Lung (tissue), 12 donors: Measurements from ENCODE around the gene SND1. TPM values are rescaled to one million over a fixed set of nuclear protein-coding genes. Genes with fewer than 3 reads are reported as not detected.
A peak's percentile ranks its signal among the peaks of the same experiment; 100 is the strongest.

ENCODE experiments used
- ATAC-seq: fragments of 200-7000 bp; cut with Tn5 transposase; one replicate; pipeline ENCODE4 v1.9.1; 2020; ENCODE audit warnings: moderate number of reproducible peaks; ENCODE audit not compliant: insufficient read depth, low FRiP score
- DNase-seq, 3 donors: peaks; one replicate each; pipeline ENCODE4 v3.0.0-alpha.2; 2013 to 2017
- H3K27ac ChIP-seq, 2 donors: one replicate each; pipeline ENCODE4 v1.5.1; 2013; ENCODE audit warnings: mild to moderate bottlenecking in 2 of 2, moderate library complexity in 2 of 2, control low read depth in 1 of 2, inconsistent platforms in 1 of 2, low read depth in 1 of 2, low read length in 1 of 2
- H3K27me3 ChIP-seq, 3 donors: one replicate each; pipeline ENCODE4 v1.5.1; 2013; ENCODE audit warnings: low read length in 2 of 3; ENCODE audit not compliant: control insufficient read depth in 3 of 3, insufficient read depth in 3 of 3
- H3K36me3 ChIP-seq, 4 donors: one replicate each; pipeline ENCODE4 v1.5.1; 2013; ENCODE audit warnings: low read length in 4 of 4, mild to moderate bottlenecking in 1 of 4, moderate library complexity in 1 of 4; ENCODE audit not compliant: control insufficient read depth in 4 of 4, insufficient read depth in 4 of 4
- H3K4me1 ChIP-seq, 5 donors: one replicate each; pipeline ENCODE4 v1.5.1; 2013; ENCODE audit warnings: low read length in 5 of 5, mild to moderate bottlenecking in 2 of 5, moderate library complexity in 1 of 5; ENCODE audit not compliant: control insufficient read depth in 5 of 5, insufficient read depth in 5 of 5
- H3K4me3 ChIP-seq: one replicate; pipeline ENCODE4 v1.5.1; 2013; ENCODE audit warnings: mild to moderate bottlenecking, control low read depth, moderate library complexity
- H3K9ac ChIP-seq, 2 donors: one replicate each; pipeline ENCODE4 v1.5.1; 2013; ENCODE audit warnings: low read length in 2 of 2, control low read depth in 1 of 2; ENCODE audit not compliant: insufficient read depth in 1 of 2
- H3K9me3 ChIP-seq, 4 donors: one replicate each; pipeline ENCODE4 v1.5.1; 2013; ENCODE audit warnings: low read length in 3 of 4, mild to moderate bottlenecking in 1 of 4, moderate library complexity in 1 of 4; ENCODE audit not compliant: control insufficient read depth in 4 of 4, insufficient read depth in 3 of 4
- WGBS, 2 donors: extraction: QIAGEN DNeasy Blood & Tissue Kit; methylation state at CpG; one replicate each; pipeline ENCODE4 v1.1.7; 2013; 5-methylcytosine and 5-hydroxymethylcytosine counted together
- polyA plus RNA-seq, 2 donors: library from polyadenylated mRNA; stranded (reverse); fragments of 200-250 nt; gene quantifications; one replicate each; pipeline ENCODE4 v1.2.1, GENCODE V29; 2013
- total RNA-seq, 2 donors: library from RNA; depleted of rRNA in 1 of 2; stranded (reverse); fragments of >200 nt in 1 of 2; gene quantifications; one replicate each; pipeline ENCODE4 v1.2.1, GENCODE V29; 2014 to 2021
- TF ChIP-seq, protein P1 (sequence below): IDR thresholded peaks from 2 replicates; pipeline ENCODE4 v1.5.1; 2012; ENCODE audit warnings: mild to moderate bottlenecking; ENCODE audit errors: control extremely low read depth, extremely low read depth
- donor health status: control.
- donor health status: control.
- donor health status: Bipolar disorder and iron deficiency.
- donor health status: healthy.
- donor health status: DM: yes; HTN: yes; CAD: no.

Gene SND1
- total and polyA plus RNA-seq, 4 donors = 94.5 to 210 (median 137) TPM

DNA sequence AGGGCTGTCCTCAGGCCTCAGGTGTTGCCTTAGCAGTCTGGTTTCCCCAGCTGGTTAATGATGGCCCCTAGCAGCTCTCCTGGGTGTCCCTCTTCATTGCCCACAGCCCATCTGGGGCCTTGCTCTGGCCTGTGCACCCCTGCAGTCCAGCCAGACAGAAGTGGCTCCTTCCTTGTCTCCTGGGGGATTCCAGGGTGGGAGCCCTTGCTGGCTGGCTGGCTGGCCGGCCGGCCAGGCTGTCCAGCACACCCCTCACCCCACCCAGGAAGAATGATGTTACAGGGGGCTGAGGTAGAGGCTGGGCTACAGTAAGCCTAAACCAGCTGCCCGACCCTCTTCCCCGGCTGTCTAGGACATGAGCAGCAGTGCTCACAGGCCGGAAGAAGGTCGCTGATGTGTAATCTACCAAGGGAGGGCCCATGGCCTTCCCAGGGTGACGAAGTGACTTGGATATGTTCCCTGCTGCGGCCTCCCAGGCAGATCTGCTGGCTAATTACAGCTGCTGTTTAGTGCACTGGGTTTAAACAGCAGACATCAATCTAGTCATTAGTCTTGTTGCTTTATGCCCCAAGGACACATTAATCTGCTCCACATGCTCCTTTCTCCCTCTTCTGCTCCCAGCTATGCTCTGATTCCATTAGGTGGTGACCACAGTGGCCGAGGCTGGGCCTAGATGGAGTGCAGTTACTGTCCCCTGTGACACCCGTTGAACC lies 433.1 kb downstream of the SND1 start:
- ATAC-seq (no peak), DNase-seq (peak; percentile 89 to 93 (median 91))
- peaks cover 6 to 50% (median 13%) of the 10 kb centered on the region in 4 donors for H3K36me3 ChIP-seq

DNA sequence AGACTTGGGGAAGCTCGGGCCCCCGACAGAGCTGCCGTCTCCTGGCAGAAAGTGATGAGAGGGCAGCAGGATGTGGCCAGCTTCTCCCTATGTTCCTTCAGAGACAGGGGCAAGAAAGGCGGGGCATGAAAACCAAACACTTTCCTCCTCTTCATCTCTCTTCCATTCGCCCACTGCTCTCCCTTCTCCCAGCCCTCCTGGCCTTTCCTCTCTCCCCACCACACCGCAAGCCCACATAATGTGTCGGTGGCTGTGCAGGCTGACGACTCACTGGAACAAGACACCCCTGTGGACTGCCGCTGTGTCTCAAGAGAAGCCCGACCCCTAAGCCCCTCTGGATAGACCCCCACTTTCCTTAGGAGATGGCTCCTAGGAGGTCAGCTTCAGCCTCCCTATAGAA lies 438.5 kb downstream of the SND1 start:
- DNase-seq (no peak), ATAC-seq (no peak)
- Histone ChIP-seq H3K9me3 (peaks cover 0 to 3% (median 0%) of the 10 kb centered on the region in 4 donors), H3K36me3 (peaks cover 6 to 63% (median 14%) of the 10 kb centered on the region in 4 donors), H3K4me3 (no peak overlapping the region), H3K9ac (no peak overlapping the region), H3K27me3 (no peaks in the 10 kb centered on the region), H3K27ac (no peak overlapping the region), H3K4me1 (peaks cover 0 to 12% (median 5%) of the 10 kb centered on the region in 5 donors)
- TF ChIP-seq, protein P1, sequence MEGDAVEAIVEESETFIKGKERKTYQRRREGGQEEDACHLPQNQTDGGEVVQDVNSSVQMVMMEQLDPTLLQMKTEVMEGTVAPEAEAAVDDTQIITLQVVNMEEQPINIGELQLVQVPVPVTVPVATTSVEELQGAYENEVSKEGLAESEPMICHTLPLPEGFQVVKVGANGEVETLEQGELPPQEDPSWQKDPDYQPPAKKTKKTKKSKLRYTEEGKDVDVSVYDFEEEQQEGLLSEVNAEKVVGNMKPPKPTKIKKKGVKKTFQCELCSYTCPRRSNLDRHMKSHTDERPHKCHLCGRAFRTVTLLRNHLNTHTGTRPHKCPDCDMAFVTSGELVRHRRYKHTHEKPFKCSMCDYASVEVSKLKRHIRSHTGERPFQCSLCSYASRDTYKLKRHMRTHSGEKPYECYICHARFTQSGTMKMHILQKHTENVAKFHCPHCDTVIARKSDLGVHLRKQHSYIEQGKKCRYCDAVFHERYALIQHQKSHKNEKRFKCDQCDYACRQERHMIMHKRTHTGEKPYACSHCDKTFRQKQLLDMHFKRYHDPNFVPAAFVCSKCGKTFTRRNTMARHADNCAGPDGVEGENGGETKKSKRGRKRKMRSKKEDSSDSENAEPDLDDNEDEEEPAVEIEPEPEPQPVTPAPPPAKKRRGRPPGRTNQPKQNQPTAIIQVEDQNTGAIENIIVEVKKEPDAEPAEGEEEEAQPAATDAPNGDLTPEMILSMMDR = no peak
- 91 to 94% methylated on average over 10 of the region's 10 CpGs for WGBS, 2 donors

More for the DNA sequence above, 433.1 kb downstream of the SND1 start:
- H3K9me3 ChIP-seq = peaks cover 0 to 3% (median 0%) of the 10 kb centered on the region in 4 donors
- peaks cover 0 to 38% (median 8%) of the 10 kb centered on the region in 5 donors for H3K4me1 ChIP-seq
- H3K4me3 ChIP-seq = no peak overlapping the region
- 86 to 91% methylated on average over 10 of the region's 10 CpGs for WGBS, 2 donors
- H3K27me3 ChIP-seq = no peaks in the 10 kb centered on the region
- TF ChIP-seq, protein P1 = no peak
- H3K27ac ChIP-seq = no peak overlapping the region
- H3K9ac ChIP-seq = no peak overlapping the region

DNA sequence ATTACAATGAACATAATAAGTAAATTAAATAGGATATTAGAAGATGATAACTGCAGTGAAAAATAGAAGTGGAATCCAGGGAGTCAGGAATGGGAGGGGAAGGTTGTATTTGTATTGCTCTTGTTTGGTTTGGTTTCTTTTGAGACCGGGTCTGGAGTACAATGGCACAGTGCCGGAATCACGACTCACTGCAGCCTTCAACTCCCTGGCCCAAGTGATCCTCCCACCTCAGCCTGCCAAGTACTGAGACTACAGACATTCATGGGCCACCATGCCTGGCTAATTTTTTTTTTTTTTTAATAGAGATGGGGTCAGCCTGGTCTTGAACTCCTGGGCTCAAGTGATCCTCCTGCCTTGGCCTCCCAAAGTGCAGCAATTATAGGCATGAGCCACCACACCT lies 439.1 kb downstream of the SND1 start:
- 70 to 86% methylated on average over 3 of the region's 3 CpGs for WGBS, 2 donors
- Histone ChIP-seq H3K4me3 (no peak overlapping the region), H3K9me3 (no peaks in the 10 kb centered on the region), H3K4me1 (peaks cover 0 to 6% (median 0%) of the 10 kb centered on the region in 5 donors), H3K36me3 (peaks cover 6 to 60% (median 14%) of the 10 kb centered on the region in 4 donors), H3K27me3 (no peaks in the 10 kb centered on the region), H3K27ac (no peak overlapping the region), H3K9ac (no peak overlapping the region)
- TF ChIP-seq, protein P1 = no peak
- no peak for ATAC-seq
- DNase-seq = no peak
